ENCODE measurements around the gene MT1E. TPM values are rescaled to one million over a fixed set of nuclear protein-coding genes. Genes with fewer than 3 reads are reported as not detected.

The MT1E gene
- total and polyA plus RNA-seq, 2 of the 13 experiments (the other 11 are each of a cell fraction or from before 2014, with no cell fraction given), result 110 to 1,072 TPM

- TF ChIP-seq ZNF513 (CRISPR knock-in tag; conservative IDR thresholded peaks at IDR 0.05) (no peak), RFXAP (CRISPR knock-in tag; IDR thresholded peaks at IDR 0.05; ENCODE audit: borderline replicate concordance) (no peak), ELF1 (CRISPR knock-in tag; IDR thresholded peaks at IDR 0.05) (no peak), SKI (IDR thresholded peaks at IDR 0.05; ENCODE audit: partially characterized antibody) (no peak), TAF1 (CRISPR knock-in tag; IDR thresholded peaks at IDR 0.05) (no peak), HOXA7 (CRISPR knock-in tag; IDR thresholded peaks at IDR 0.05) (no peak), ZNF20 (CRISPR knock-in tag; IDR thresholded peaks at IDR 0.05) (no peak), ZIK1 (CRISPR knock-in tag; IDR thresholded peaks at IDR 0.05; ENCODE audit: borderline replicate concordance, low read depth) (no peak), ZNF138 (CRISPR knock-in tag; IDR thresholded peaks at IDR 0.05; ENCODE audit: low read depth) (no peak), HMGA1 (CRISPR knock-in tag; conservative IDR thresholded peaks at IDR 0.05) (no peak), ZSCAN29 (CRISPR knock-in tag; conservative IDR thresholded peaks at IDR 0.05) (no peak), NFKB2 (CRISPR knock-in tag; IDR thresholded peaks at IDR 0.05; ENCODE audit: borderline replicate concordance) (no peak), KDM1A (CRISPR knock-in tag; IDR thresholded peaks at IDR 0.05) (no peak), LBX2 (CRISPR knock-in tag; IDR thresholded peaks at IDR 0.05; ENCODE audit: borderline replicate concordance) (no peak), ZNF580 (CRISPR knock-in tag; IDR thresholded peaks at IDR 0.05; ENCODE audit: borderline replicate concordance, low read depth) (peak; percentile 52; the same call in 1 of the 2 replicates), ZNF264 (CRISPR knock-in tag; IDR thresholded peaks at IDR 0.05) (no peak), PRMT3 (CRISPR knock-in tag; IDR thresholded peaks at IDR 0.05; ENCODE audit: borderline replicate concordance, low read depth) (no peak), KLF16 (CRISPR knock-in tag; IDR thresholded peaks at IDR 0.05) (peak in 1 of 2 experiments; percentile 79; a peak in 2 of 4 replicates), THYN1 (CRISPR knock-in tag; IDR thresholded peaks at IDR 0.05; ENCODE audit: borderline replicate concordance, low read depth) (no peak), ZBTB26 (CRISPR knock-in tag; IDR thresholded peaks at IDR 0.05; ENCODE audit: borderline replicate concordance) (peak; percentile 57; the same call in 1 of the 2 replicates), ZSCAN25 (CRISPR knock-in tag; IDR thresholded peaks at IDR 0.05) (no peak), ISX (CRISPR knock-in tag; conservative IDR thresholded peaks at IDR 0.05) (no peak), PLSCR1 (CRISPR knock-in tag; IDR thresholded peaks at IDR 0.05; ENCODE audit: borderline replicate concordance) (no peak), MAFF (IDR thresholded peaks at IDR 0.05; ENCODE audit: low read depth, low read length) (no peak), RARA (CRISPR knock-in tag; IDR thresholded peaks at IDR 0.05) (peak; percentile 35; the same call in 1 of the 2 replicates), MXD3 (CRISPR knock-in tag; IDR thresholded peaks at IDR 0.05) (no peak), ZNF468 (CRISPR knock-in tag; IDR thresholded peaks at IDR 0.05) (no peak)
These were observed 22.0 kb upstream of the MT1E start (continued) for GRCh38 chr16:56603589-56603988.

Measured in HepG2 (cell line).